Activated naive CD8-positive, alpha-beta T cell treated with anti-CD3 and anti-CD28 coated beads, Interleukin-2, amount 50 U/mL, for 16 hours (primary cell): ENCODE data around the gene SLC9A5.

Experiments used
- DNase-seq: peaks from one replicate; pipeline ENCODE4 v3.0.0-alpha.2; 2020; ENCODE audit warnings: low read depth, low spot score

The SLC9A5 gene

GRCh38 chr16:67248401-67249177 is at the start of gene SLC9A5:
Gene SLC9A5 (plus strand): TSS chr16:67248979. CDS start chr16:67249015, 36 bp downstream.
- DNase-seq, result no peak

- no peak for DNase-seq
Measured at GRCh38 chr16:67199011-67199807, 49.6 kb upstream of the SLC9A5 start, which contains the start of gene ELMO3. Gene ELMO3 (plus strand): TSS chr16:67199131. CDS start chr16:67199327, 196 bp downstream.

GRCh38 chr16:67199808-67200198 is 49.0 kb upstream of the SLC9A5 start:
- no peak for DNase-seq

- no peak for DNase-seq
Measured at GRCh38 chr16:67200491-67200890, 48.3 kb upstream of the SLC9A5 start.

- no peak for DNase-seq
Measured at GRCh38 chr16:67201411-67202345, 47.1 kb upstream of the SLC9A5 start.

GRCh38 chr16:67202426-67202825 is 46.4 kb upstream of the SLC9A5 start:
- DNase-seq, result no peak

GRCh38 chr16:67202956-67203493 is 45.8 kb upstream of the SLC9A5 start:
- DNase-seq, result no peak

- DNase-seq, result no peak
Measured at GRCh38 chr16:67204076-67204475, 44.7 kb upstream of the SLC9A5 start.

GRCh38 chr16:67206129-67206837 is 42.5 kb upstream of the SLC9A5 start:
- no peak for DNase-seq

GRCh38 chr16:67206838-67207248 is 41.9 kb upstream of the SLC9A5 start:
- DNase-seq, result no peak

- DNase-seq, result no peak
Measured at GRCh38 chr16:67207249-67208091, 41.3 kb upstream of the SLC9A5 start.

- DNase-seq, result no peak
Measured at GRCh38 chr16:67208154-67208896, 40.5 kb upstream of the SLC9A5 start.

- no peak for DNase-seq
Measured at GRCh38 chr16:67209565-67209964, 39.2 kb upstream of the SLC9A5 start.

- DNase-seq, result no peak
Measured at GRCh38 chr16:67210069-67210937, 38.5 kb upstream of the SLC9A5 start.

GRCh38 chr16:67211674-67212073 is 37.1 kb upstream of the SLC9A5 start:
- DNase-seq, result no peak

- DNase-seq, result no peak
Measured at GRCh38 chr16:67212766-67213165, 36.0 kb upstream of the SLC9A5 start.

- no peak for DNase-seq
Measured at GRCh38 chr16:67213197-67214019, 35.4 kb upstream of the SLC9A5 start.
